GM21390 (cell line): ENCODE data around the gene EEF2KMT.
A peak's percentile ranks its signal among the peaks of the same experiment; 100 is the strongest.
"Not testable (repeated sequence)": the region's sequence is repeated elsewhere in the genome, so short reads cannot be mapped to it uniquely, and the experiment has no call there.

Experiments
- ATAC-seq: cut with Tn5 transposase; IDR thresholded peaks from one replicate; pipeline ENCODE4 v1.9.1; 2021; ENCODE audit not compliant: unreplicated experiment

The EEF2KMT gene

DNA sequence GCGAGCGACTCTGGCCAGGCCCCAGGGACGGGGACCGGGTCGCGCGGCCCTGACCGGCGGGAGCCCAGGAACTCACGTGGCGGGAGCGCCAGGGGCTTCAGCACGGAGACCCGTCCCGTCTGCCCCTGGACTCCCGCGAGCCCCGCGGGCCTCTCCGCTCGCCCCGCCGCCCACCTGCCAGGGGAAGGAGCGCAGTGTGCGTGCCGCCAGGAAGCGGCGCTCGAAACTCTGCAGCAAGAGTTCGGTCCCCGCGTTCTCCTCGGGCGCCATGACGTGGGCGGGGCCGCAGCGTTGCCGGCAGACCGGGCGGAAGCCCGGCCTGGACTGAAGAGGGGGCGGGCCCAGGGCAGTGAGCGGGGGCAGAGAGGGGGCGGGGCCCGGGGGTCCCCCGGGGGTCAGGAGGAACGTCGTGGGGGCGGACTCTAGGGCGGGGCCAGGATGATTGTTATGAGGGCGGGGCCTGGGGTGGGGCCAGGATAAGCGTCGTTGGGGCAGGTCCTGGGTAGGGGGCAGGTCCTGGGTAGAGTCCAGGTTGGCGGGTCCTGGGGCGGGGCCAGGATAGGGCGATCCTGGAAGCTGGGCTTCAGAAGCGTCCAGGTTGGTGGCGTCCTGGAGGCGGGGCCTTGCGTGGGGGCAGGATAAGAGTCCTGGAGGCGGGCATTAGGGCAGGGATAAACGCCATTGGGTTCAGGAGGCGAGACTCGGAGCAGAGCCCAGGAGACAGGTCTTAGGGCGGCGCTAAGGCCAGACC, at the start of gene EEF2KMT:
Gene EEF2KMT, minus strand, starts transcription at position 326 of the 751 bp plus-strand sequence. Its CDS starts 56 bp downstream, at position 270.
- ATAC-seq, result peak; percentile 96

- not testable (repeated sequence) for ATAC-seq
Measured at GRCh38 chr16:5144621-5144956, 47.0 kb upstream of the EEF2KMT start.

- ATAC-seq, result no peak
Measured at GRCh38 chr16:5143761-5144620, 46.4 kb upstream of the EEF2KMT start.

- not testable (repeated sequence) for ATAC-seq
Measured at GRCh38 chr16:5140151-5140550, 42.6 kb upstream of the EEF2KMT start.

GRCh38 chr16:5134739-5135452, 37.3 kb upstream of the EEF2KMT start:
- not testable (repeated sequence) for ATAC-seq

GRCh38 chr16:5132915-5133600, 35.5 kb upstream of the EEF2KMT start:
- ATAC-seq, result not testable (repeated sequence)

DNA sequence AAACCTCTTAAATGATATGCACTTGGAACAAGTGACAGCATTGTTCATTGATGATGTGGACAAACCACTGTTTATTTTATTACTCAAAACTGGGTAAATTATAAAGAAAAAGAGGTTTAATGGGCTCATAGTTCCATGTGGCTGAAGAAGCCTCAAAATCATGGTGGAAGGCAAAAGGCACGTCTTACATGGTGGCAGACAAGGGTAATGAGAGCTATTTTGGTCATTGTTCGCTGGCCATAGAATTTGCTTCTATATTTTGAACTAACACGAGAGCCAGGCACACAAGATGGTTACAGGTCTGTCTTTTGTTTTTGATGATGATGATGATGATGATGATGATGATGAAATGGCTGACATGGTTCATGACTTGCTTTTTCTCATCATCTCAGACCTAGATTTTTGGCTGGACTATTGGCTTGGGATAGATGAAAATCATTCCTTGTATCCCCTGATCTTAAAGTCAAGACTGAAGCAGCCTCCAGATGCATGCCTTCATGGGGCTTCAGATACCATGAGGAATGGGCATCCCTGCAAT, 33.9 kb upstream of the EEF2KMT start:
- ATAC-seq, result not testable (repeated sequence)

GRCh38 chr16:5117300-5118087, 19.9 kb upstream of the EEF2KMT start:
- ATAC-seq, result not testable (repeated sequence)

GRCh38 chr16:5116780-5117295, 19.2 kb upstream of the EEF2KMT start:
- not testable (repeated sequence) for ATAC-seq

DNA sequence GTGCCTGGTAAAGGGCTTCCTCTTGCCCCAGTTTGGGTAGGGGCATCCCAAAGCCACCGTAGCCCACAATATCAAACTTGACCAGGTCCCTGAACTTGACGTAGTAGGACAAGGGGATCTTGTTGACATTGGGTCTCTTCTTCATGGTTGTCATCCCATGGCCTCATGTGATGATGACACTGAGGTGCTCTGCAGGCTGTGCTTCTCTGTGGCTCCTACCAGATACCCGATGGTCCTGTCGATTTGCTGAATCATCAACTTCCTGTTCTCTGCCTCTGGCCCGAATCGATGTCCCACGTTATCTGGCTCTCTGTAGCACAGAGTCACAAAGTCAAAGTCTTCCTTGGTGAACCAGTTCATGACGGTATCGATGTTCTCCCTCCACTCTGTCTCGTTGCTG, 13.3 kb upstream of the EEF2KMT start:
- ATAC-seq, result not testable (repeated sequence)

GRCh38 chr16:5108505-5109158, 11.0 kb upstream of the EEF2KMT start:
- no peak for ATAC-seq

- ATAC-seq, result not testable (repeated sequence)
Measured at GRCh38 chr16:5105039-5105438, 7.4 kb upstream of the EEF2KMT start.

- ATAC-seq, result not testable (repeated sequence)
Measured at GRCh38 chr16:5103296-5104032, 5.9 kb upstream of the EEF2KMT start.

DNA sequence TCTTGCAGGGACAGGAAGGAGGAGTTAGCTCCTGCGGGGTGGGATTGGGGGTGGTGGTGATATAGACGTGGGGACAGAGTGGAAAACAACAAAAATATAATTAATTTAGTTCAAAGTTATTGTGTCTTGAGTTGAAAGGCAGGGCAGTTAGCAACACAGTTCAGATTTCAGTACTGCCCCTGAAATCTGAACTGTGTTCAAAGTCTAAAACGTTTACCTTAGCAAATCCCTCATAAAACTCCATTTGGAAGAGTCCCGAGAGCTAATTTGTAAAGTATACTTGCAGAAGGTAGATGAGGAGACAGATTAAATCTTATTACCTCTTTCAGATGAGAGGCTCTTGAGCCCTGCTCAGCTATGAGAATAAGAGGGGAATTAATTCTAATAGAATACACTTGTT, 1.6 kb upstream of the EEF2KMT start:
- ATAC-seq, result not testable (repeated sequence)

DNA sequence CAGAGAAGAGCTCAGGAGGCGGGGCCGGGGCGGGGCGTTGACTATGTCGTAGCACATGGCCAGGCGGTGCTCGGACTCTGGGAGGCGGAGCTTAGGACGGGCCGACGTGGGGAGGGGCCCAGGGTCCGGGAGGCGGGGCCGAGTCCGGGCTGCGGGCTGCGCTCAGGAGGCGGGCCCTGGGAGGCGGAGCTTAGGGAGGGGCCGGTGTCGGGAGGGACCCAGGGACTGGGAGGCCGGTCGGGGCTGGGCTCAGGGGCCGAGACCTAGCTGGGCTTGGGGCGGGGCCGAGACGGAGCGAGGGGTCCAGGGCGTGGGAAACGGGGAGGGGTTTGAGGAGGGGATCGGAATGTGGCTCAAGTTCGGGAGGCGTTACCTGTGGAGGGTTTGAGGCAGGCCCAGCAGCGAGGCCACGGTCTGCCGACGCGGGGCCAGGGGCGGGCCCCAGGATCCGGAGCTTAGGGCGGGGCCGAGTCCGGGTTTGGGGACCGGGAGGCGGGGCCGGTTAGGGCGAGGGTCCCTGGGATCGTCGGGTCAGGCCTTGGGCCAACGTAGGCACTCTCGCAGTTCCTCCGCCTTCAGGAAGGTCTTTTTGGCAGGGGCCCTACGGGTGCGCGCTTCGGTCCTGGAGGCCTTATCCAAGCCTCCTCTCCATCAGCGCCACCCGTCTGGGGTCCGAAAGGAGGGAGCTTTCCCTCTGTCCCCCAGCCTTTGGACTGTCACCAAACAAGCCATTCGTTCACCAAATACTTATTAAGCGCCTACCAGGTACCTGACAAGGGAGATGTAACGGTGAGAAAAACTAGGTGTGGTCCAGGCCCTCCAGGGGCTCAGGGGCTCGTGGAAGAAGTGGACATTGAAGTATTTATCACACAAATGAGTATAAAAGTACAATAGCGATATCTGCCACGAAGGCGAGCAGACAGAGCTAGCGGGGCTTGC, 895 bp upstream of the EEF2KMT start:
- peak; percentile 68 for ATAC-seq

- not testable (repeated sequence) for ATAC-seq
Measured at GRCh38 chr16:5097061-5097469, 530 bp downstream of the EEF2KMT start.

GRCh38 chr16:5096437-5097060, 1.0 kb downstream of the EEF2KMT start:
- ATAC-seq, result not testable (repeated sequence)
